Parathyroid adenoma (tissue), 2 donors: ENCODE data around the gene CRB3.

Experiments used
- H2AFZ ChIP-seq: fragments of 300-600 bp; sonication (generic); one replicate; pipeline ENCODE4 v1.7.0; 2017; ENCODE audit warnings: antibody characterized with exemption, mild to moderate bottlenecking
- H3K27ac ChIP-seq: fragments of 300-600 bp; sonication (generic); one replicate; pipeline ENCODE4 v1.7.0; 2017
- H3K27me3 ChIP-seq: fragments of 300-600 bp; sonication (generic); one replicate; pipeline ENCODE4 v1.7.0; 2017; ENCODE audit warnings: low read length; ENCODE audit not compliant: control insufficient read depth, insufficient read depth
- H3K36me3 ChIP-seq: fragments of 300-600 bp; sonication (generic); one replicate; pipeline ENCODE4 v1.7.0; 2017; ENCODE audit warnings: low read length; ENCODE audit not compliant: control insufficient read depth, insufficient read depth
- H3K4me1 ChIP-seq: fragments of 300-600 bp; sonication (generic); one replicate; pipeline ENCODE4 v1.7.0; 2017; ENCODE audit warnings: control low read depth
- H3K4me2 ChIP-seq: fragments of 300-600 bp; sonication (generic); one replicate; pipeline ENCODE4 v1.7.0; 2017; ENCODE audit warnings: low read length
- H3K4me3 ChIP-seq: fragments of 300-600 bp; sonication (generic); one replicate; pipeline ENCODE4 v1.7.0; 2017; ENCODE audit warnings: low read depth, low read length
- H3K79me2 ChIP-seq: fragments of 300-600 bp; sonication (generic); one replicate; pipeline ENCODE4 v1.7.0; 2017; ENCODE audit warnings: control low read depth
- H3K9ac ChIP-seq: fragments of 300-600 bp; sonication (generic); one replicate; pipeline ENCODE4 v1.7.0; 2017; ENCODE audit warnings: mild to moderate bottlenecking
- H3K9me3 ChIP-seq: fragments of 300-600 bp; sonication (generic); one replicate; pipeline ENCODE4 v1.7.0; 2017; ENCODE audit warnings: low read length; ENCODE audit not compliant: control insufficient read depth
- TF ChIP-seq, protein P1 (sequence below): fragments of 300-600 bp; sonication (generic); IDR thresholded peaks from one replicate; pipeline ENCODE4 v1.7.0; 2017; ENCODE audit warnings: antibody characterized with exemption, mild to moderate bottlenecking
- donor health status: primary hyperparathyroidism.

The CRB3 gene

DNA sequence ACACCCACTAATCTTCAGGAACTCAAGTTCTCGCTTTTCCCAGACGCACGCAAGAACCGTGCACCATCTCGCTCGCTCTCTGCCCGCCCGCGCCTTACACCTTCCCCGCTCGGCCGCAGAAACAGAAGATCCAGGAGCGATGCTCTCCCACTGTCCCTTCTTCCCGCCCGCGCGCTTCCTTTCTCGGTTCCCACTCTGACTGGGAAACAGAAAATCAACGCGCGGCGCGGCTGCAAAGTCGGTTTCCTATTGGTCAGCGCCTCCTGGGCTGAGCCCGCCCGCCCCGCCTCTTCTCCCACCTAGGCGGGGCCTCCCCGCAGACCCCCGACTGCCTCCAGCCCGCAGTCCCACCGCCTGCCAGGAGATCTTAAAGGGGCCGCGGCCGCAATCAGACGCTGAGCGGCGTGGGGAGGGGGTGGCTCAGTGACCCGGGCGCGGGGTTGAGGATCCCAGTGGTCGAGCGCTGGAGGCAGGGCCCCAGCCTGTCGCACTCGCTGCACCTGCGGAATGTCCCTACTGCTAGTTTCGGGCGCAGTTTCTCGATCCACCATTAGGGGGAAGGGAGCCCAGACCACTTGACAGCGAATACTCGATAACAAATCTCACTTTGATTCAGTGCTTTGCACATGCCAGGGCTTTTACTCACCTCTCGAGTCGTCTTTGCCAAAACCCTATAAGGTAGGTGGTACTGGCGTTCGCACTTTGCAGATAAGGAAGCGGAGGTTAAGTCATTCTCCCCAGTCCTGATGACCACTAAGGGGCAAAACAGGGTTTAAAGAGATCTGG is 3.8 kb upstream of the CRB3 start:
- Histone ChIP-seq H3K27me3 (no peaks in the 10 kb centered on the region), H3K79me2 (no peaks in the 10 kb centered on the region), H3K9ac (no peak overlapping the region), H3K4me2 (peak overlapping the region; percentile 93), H3K9me3 (no peaks in the 10 kb centered on the region), H3K27ac (peak overlapping the region; percentile 69), H2AFZ (peak overlapping the region; percentile 89), H3K4me1 (peaks cover 10% of the 10 kb centered on the region), H3K4me3 (peak overlapping the region; percentile 72), H3K36me3 (no peaks in the 10 kb centered on the region)
- TF ChIP-seq, protein P1, sequence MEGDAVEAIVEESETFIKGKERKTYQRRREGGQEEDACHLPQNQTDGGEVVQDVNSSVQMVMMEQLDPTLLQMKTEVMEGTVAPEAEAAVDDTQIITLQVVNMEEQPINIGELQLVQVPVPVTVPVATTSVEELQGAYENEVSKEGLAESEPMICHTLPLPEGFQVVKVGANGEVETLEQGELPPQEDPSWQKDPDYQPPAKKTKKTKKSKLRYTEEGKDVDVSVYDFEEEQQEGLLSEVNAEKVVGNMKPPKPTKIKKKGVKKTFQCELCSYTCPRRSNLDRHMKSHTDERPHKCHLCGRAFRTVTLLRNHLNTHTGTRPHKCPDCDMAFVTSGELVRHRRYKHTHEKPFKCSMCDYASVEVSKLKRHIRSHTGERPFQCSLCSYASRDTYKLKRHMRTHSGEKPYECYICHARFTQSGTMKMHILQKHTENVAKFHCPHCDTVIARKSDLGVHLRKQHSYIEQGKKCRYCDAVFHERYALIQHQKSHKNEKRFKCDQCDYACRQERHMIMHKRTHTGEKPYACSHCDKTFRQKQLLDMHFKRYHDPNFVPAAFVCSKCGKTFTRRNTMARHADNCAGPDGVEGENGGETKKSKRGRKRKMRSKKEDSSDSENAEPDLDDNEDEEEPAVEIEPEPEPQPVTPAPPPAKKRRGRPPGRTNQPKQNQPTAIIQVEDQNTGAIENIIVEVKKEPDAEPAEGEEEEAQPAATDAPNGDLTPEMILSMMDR = peak; percentile 82

DNA sequence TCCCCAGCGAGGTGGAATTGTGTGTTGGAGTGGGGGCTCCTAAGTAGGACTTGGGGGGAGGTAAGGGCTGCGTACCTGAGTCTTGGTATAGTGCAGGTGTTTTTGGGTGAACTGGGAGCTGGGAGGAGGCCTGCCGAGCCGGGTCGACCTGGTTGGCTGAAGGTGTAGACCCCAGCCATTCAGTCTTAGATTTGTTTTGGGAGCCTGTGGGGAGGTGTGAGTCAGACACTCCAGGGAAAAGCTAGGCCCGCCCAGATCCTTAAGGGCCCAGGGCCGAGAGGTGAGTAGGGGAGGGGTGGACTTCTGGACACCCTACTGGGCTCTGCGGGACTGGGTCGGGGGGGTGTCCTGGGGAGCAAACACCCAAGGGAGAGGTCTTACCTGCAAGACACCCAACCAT is 935 bp downstream of the CRB3 start:
- no peak overlapping the region for H3K27ac ChIP-seq
- TF ChIP-seq, protein P1 = no peak
- H3K9ac ChIP-seq = peak overlapping the region; percentile 82

DNA sequence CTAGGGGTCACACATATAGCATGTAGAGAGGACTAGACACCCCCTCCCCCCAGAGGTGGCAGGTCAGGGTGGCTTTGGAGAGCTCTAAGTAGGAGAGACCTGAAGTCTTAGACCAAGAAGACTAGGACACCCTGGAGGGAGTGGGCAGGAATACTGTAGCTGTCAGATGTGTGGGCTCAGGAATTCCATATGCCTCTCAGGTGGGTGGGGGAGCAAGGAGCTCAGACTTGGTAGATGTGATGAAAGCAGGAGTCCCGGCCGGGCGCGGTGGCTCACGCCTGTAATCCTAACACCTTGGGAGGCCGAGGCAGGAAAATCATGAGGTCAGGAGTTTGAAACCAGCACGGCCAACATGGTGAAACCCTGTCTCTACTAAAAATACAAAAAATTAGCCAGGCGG is 1.6 kb downstream of the CRB3 start:
- Histone ChIP-seq H3K27me3 (no peaks in the 10 kb centered on the region), H3K4me2 (no peak overlapping the region), H3K27ac (no peak overlapping the region), H2AFZ (no peak overlapping the region), H3K4me3 (peak overlapping the region; percentile 93), H3K9ac (no peak overlapping the region), H3K36me3 (no peaks in the 10 kb centered on the region), H3K79me2 (no peaks in the 10 kb centered on the region), H3K9me3 (no peaks in the 10 kb centered on the region), H3K4me1 (peaks cover 2% of the 10 kb centered on the region)
- TF ChIP-seq, protein P1 = no peak

More for the DNA sequence above, 935 bp downstream of the CRB3 start:
- peaks cover 2% of the 10 kb centered on the region for H3K4me1 ChIP-seq
- no peaks in the 10 kb centered on the region for H3K27me3 ChIP-seq
- H3K36me3 ChIP-seq = no peaks in the 10 kb centered on the region
- peak overlapping the region; percentile 93 for H3K4me3 ChIP-seq
- peak overlapping the region; percentile 91 for H3K4me2 ChIP-seq
- H3K9me3 ChIP-seq = no peaks in the 10 kb centered on the region
- H2AFZ ChIP-seq = peak overlapping the region; percentile 93
- no peaks in the 10 kb centered on the region for H3K79me2 ChIP-seq

DNA sequence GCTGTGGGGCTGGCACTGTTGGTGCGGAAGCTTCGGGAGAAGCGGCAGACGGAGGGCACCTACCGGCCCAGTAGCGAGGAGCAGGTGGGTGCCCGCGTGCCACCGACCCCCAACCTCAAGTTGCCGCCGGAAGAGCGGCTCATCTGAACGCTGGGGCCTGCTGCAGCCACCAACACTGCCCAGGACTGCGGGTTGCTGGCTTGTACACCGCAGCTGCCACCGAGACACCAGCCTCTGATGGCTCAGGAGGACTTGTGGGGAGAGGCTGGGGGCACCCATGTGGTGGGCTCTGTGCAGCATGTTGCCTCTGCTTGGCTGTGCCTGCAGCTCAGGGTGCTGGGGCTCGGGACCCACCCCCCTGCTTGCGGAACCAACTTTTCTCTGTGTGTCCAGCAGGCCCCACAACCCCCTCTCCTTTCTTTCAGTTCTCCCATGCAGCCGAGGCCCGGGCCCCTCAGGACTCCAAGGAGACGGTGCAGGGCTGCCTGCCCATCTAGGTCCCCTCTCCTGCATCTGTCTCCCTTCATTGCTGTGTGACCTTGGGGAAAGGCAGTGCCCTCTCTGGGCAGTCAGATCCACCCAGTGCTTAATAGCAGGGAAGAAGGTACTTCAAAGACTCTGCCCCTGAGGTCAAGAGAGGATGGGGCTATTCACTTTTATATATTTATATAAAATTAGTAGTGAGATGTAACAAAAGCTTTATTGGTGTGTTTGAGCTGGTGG is 2.6 kb downstream of the CRB3 start:
- H3K36me3 ChIP-seq = no peaks in the 10 kb centered on the region
- TF ChIP-seq, protein P1 = no peak
- H3K27ac ChIP-seq = no peak overlapping the region
- no peaks in the 10 kb centered on the region for H3K9me3 ChIP-seq
- H2AFZ ChIP-seq = no peak overlapping the region
- H3K4me2 ChIP-seq = no peak overlapping the region
- H3K27me3 ChIP-seq = no peaks in the 10 kb centered on the region
- no peak overlapping the region for H3K9ac ChIP-seq
- peaks cover 2% of the 10 kb centered on the region for H3K4me1 ChIP-seq
- H3K4me3 ChIP-seq = no peak overlapping the region
- H3K79me2 ChIP-seq = no peaks in the 10 kb centered on the region
